K562 (cell line): Measurements from ENCODE around the gene RABGAP1L. TPM values are rescaled to one million over a fixed set of nuclear protein-coding genes. Genes with fewer than 3 reads are reported as not detected.

Experiments used
- ATAC-seq: fragments of 200-7000 bp; cut with Tn5 transposase; 3 replicates; pipeline ENCODE4 v1.9.1; 2020; ENCODE audit warnings: moderate library complexity
- BruUV-seq: library from RNA; stranded (reverse); fragments of 400-500 nt; replicated peaks from 2 replicates; lab custom pipeline; 2021; lab: Mats Ljungman, UMichigan
- CTCF ChIA-PET: fragments of 300-600 bp; formaldehyde crosslinking; extraction: SDS; loops from one replicate; lab custom pipeline; 2021; ENCODE audit warnings: low intra/inter-chr PET ratio; lab: Yijun Ruan, JAX
- POLR2A ChIA-PET: fragments of 300-600, 350-650 bp; sonication (Branson Sonifier 250); formaldehyde crosslinking; extraction: SDS; loops from one replicate; lab custom pipeline; 2021; ENCODE audit warnings: antibody characterized with exemption, inconsistent platforms; lab: Yijun Ruan, JAX
- DNase-seq, 4 experiments: peaks; one replicate each; pipeline versions ENCODE4 v3.0.0 to v3.0.0-alpha.2; 2011 to 2018; ENCODE audit warnings: low spot score in 3 of 4, mixed read lengths in 3 of 4; ENCODE audit errors: extremely low read depth in 1 of 4
- FAIRE-seq: peaks from 2 replicates; lab custom pipeline; 2011; peaks lifted over from hg19 to GRCh38; lab: Jason Lieb, UNC
- H2AFZ ChIP-seq: 2 replicates; pipeline ENCODE4 v1.6.0; 2011; ENCODE audit warnings: low read depth, low read length, control low read depth, inconsistent platforms
- H3K27ac ChIP-seq: fragments of 200-600 bp; 3 replicates; pipeline ENCODE4 v1.8.0; 2011; ENCODE audit warnings: low read depth, mild to moderate bottlenecking, control low read depth, inconsistent platforms, low read length, moderate library complexity, mixed read lengths; ENCODE audit errors: extremely low read depth
- H3K27me3 ChIP-seq, 2 experiments: fragments of 300-600 bp in 1 of 2; 2 replicates in 1 of 2; 3 replicates in 1 of 2; pipeline versions ENCODE4 v1.6.0 to v1.8.0; 2011; ENCODE audit warnings: inconsistent platforms in 2 of 2, low read length in 2 of 2, mild to moderate bottlenecking in 1 of 2, mixed read lengths in 1 of 2, moderate library complexity in 1 of 2; ENCODE audit not compliant: control insufficient read depth in 2 of 2, insufficient read depth in 2 of 2
- H3K36me3 ChIP-seq: fragments of 300-600 bp; 3 replicates; pipeline ENCODE4 v1.8.0; 2011; ENCODE audit warnings: mild to moderate bottlenecking, low read length, inconsistent platforms; ENCODE audit not compliant: control insufficient read depth, insufficient read depth
- H3K4me1 ChIP-seq, 2 experiments: fragments of 200-600 bp in 1 of 2; replicated peaks in 1 of 2; 2 replicates in 1 of 2; 3 replicates in 1 of 2; pipeline versions ENCODE4 v1.5.1 to v1.8.0; 2011; ENCODE audit warnings: inconsistent platforms in 2 of 2, low read length in 2 of 2, mild to moderate bottlenecking in 1 of 2, mixed read lengths in 1 of 2, moderate library complexity in 1 of 2; ENCODE audit not compliant: control insufficient read depth in 2 of 2, insufficient read depth in 2 of 2
- H3K4me2 ChIP-seq: 2 replicates; pipeline ENCODE4 v1.6.1; 2011; ENCODE audit warnings: low read length, control low read depth, inconsistent platforms, mixed read lengths; ENCODE audit not compliant: insufficient read depth
- H3K4me3 ChIP-seq: fragments of 200-600 bp; sonication (generic), shearing (Covaris generic); 2 replicates; pipeline ENCODE4 v1.5.1; 2016; ENCODE audit warnings: control low read depth, inconsistent platforms
- H3K79me2 ChIP-seq: fragments of 200-600 bp; 3 replicates; pipeline ENCODE4 v1.8.0; 2011; ENCODE audit warnings: low read length, inconsistent platforms; ENCODE audit not compliant: control insufficient read depth, insufficient read depth
- H3K9ac ChIP-seq, 2 experiments: 2 replicates each; pipeline versions ENCODE4 v1.6.0 to v1.6.1; 2011; ENCODE audit warnings: low read depth in 2 of 2, low read length in 2 of 2, control low read depth in 1 of 2, inconsistent platforms in 1 of 2, mild to moderate bottlenecking in 1 of 2, mixed read lengths in 1 of 2; ENCODE audit not compliant: insufficient read depth in 1 of 2
- H3K9me1 ChIP-seq: one replicate; pipeline ENCODE4 v1.6.0; 2011; ENCODE audit warnings: inconsistent platforms, mild to moderate bottlenecking, low read length, moderate library complexity; ENCODE audit not compliant: control insufficient read depth, insufficient read depth
- H3K9me3 ChIP-seq: replicated peaks from 2 replicates; pipeline ENCODE4 v1.5.1; 2011; ENCODE audit warnings: low read depth, low read length, inconsistent platforms; ENCODE audit not compliant: control insufficient read depth, insufficient read depth
- H4K20me1 ChIP-seq: replicated peaks from 2 replicates; pipeline ENCODE4 v1.6.1; 2011; ENCODE audit warnings: low read length, inconsistent platforms, mixed read lengths; ENCODE audit not compliant: control insufficient read depth, insufficient read depth
- ATF3 ChIP-seq, 2 experiments: fragments of 450-650 bp in 1 of 2; sonication (generic) in 1 of 2; formaldehyde crosslinking in 1 of 2; IDR thresholded peaks in 1 of 2; conservative IDR thresholded peaks in 1 of 2; 2 replicates each; pipeline versions ENCODE4 v1.6.1 to v1.8.1; 2016 to 2023; ENCODE audit warnings: mild to moderate bottlenecking in 2 of 2, moderate library complexity in 2 of 2, inconsistent platforms in 1 of 2, missing genetic modification reagents in 1 of 2
- BACH1 ChIP-seq: fragments of 200-800 bp; sonication (Bioruptor generic); IDR thresholded peaks from 2 replicates; pipeline ENCODE4 v1.6.1; 2016; ENCODE audit warnings: missing genetic modification characterization, missing compliant biosample characterization
- CEBPB ChIP-seq: fragments of 450-650 bp; IDR thresholded peaks from 2 replicates; pipeline ENCODE4 v1.6.1; 2016; ENCODE audit warnings: missing genetic modification characterization, missing compliant biosample characterization
- CEBPG ChIP-seq, 3 experiments: fragments of 200-800 bp in 1 of 3; sonication (Bioruptor generic) in 1 of 3; sonication (generic) in 1 of 3; formaldehyde crosslinking in 1 of 3; IDR thresholded peaks in 2 of 3; conservative IDR thresholded peaks in 1 of 3; 2 replicates each; pipeline versions ENCODE4 v1.6.1 to v1.8.0; 2016 to 2022; ENCODE audit warnings: missing compliant biosample characterization in 2 of 3, missing genetic modification characterization in 2 of 3, mild to moderate bottlenecking in 1 of 3, missing genetic modification reagents in 1 of 3
- E2F8 ChIP-seq: fragments of 450-650 bp; IDR thresholded peaks from 2 replicates; pipeline ENCODE4 v1.7.1; 2018; ENCODE audit warnings: mild to moderate bottlenecking, low read depth; ENCODE audit not compliant: partially characterized antibody
- FOXK2 ChIP-seq, 2 experiments: fragments of 450-650 bp; IDR thresholded peaks in 1 of 2; conservative IDR thresholded peaks in 1 of 2; 2 replicates each; pipeline ENCODE4 v1.6.1; 2016; ENCODE audit warnings: low read depth in 2 of 2, mild to moderate bottlenecking in 1 of 2
- L3MBTL2 ChIP-seq: fragments of 450-650 bp; IDR thresholded peaks from 2 replicates; pipeline ENCODE4 v1.6.1; 2016; ENCODE audit warnings: mild to moderate bottlenecking, moderate library complexity
- MLX ChIP-seq, 2 experiments: fragments of 450-650 bp in 1 of 2; sonication (generic) in 1 of 2; formaldehyde crosslinking; conservative IDR thresholded peaks; 2 replicates each; pipeline versions ENCODE4 v1.4.0 to v1.8.1; 2020 to 2022; ENCODE audit warnings: mild to moderate bottlenecking in 1 of 2, missing genetic modification reagents in 1 of 2
- SLC30A9 ChIP-seq: fragments of 250-450 bp; sonication (Bioruptor Pico); IDR thresholded peaks from 2 replicates; pipeline ENCODE4 v1.8.0; 2022; ENCODE audit warnings: mild to moderate bottlenecking, moderate library complexity
- ZBTB9 ChIP-seq: fragments of 450-650 bp; formaldehyde crosslinking; IDR thresholded peaks from 2 replicates; pipeline ENCODE4 v1.4.0; 2020; ENCODE audit warnings: mild to moderate bottlenecking, moderate library complexity
- ZC3H8 ChIP-seq: fragments of 450-650 bp; IDR thresholded peaks from 2 replicates; pipeline ENCODE4 v1.6.1; 2017
- WGBS: fragments of 100-300 bp; shearing (Covaris generic); methylation state at CpG from one replicate; pipeline ENCODE4 v1.1.6; 2016; ENCODE audit warnings: low coverage, mixed read lengths; ENCODE audit not compliant: insufficient coverage; ENCODE audit errors: missing lambda C conversion rate; 5-methylcytosine and 5-hydroxymethylcytosine counted together
- in situ Hi-C: fragments of 300-500 bp; cut with MboI; formaldehyde crosslinking; loops from 4 replicates; pipeline ENCODE4 v1.15.0; 2018; ENCODE audit warnings: inconsistent platforms, mixed read lengths
- intact Hi-C: fragments of 100-400 bp; cut with micrococcal nuclease; formaldehyde crosslinking; loops from 2 replicates; pipeline ENCODE4 v1.14.2; 2022
- polyA plus RNA-seq, 8 experiments: library from polyadenylated mRNA; depleted of rRNA in 4 of 8; stranded (reverse) in 5 of 8; unstranded in 3 of 8; fragments of >200 nt; fragmentation: Nextera tagmentation in 2 of 8; fragmentation: Illumina TruSeq in 1 of 8; extraction: Ambion mirVana in 2 of 8; extraction: Trizol in 1 of 8; gene quantifications; 2 replicates each; pipeline versions ENCODE4 v1.2.1 to v1.2.3, GENCODE V29; 2011 to 2014; ENCODE audit warnings: inconsistent platforms in 1 of 8, missing spikeins in 1 of 8
- total RNA-seq, 7 experiments: library from RNA; depleted of rRNA in 6 of 7; stranded (reverse); fragments of >200 nt in 6 of 7; fragmentation: Illumina TruSeq in 2 of 7; extraction: Trizol in 2 of 7; gene quantifications; 2 replicates each; pipeline versions ENCODE4 v1.2.1 to v1.2.3, GENCODE V29; 2011 to 2021; ENCODE audit warnings: low replicate concordance in 1 of 7

The RABGAP1L gene
- total and polyA plus RNA-seq, 9 of the 15 experiments (the other 6 are each of a cell fraction or from before 2014, with no cell fraction given), result 16.5 to 44.9 (median 26.7) TPM

- TF ChIP-seq E2F8, result no peak
- TF ChIP-seq L3MBTL2, result no peak
- TF ChIP-seq MLX (CRISPR knock-in tag; conservative IDR thresholded peaks at IDR 0.05), result no peak
- TF ChIP-seq ZBTB9 (CRISPR knock-in tag), result no peak
- no peak for TF ChIP-seq SLC30A9 (CRISPR knock-in tag)
These were observed 519.3 kb downstream of the RABGAP1L start (continued) for GRCh38 chr1:174678657-174679056.

- Histone ChIP-seq H3K27ac (no peak overlapping the region), H3K9ac (no peak overlapping the region), H3K4me1 (no peaks in the 10 kb centered on the region; a peak in 1 of 5 replicates), H3K4me3 (no peak overlapping the region), H2AFZ (no peak overlapping the region), H3K4me2 (no peak overlapping the region), H3K27me3 (no peaks in the 10 kb centered on the region), H3K9me3 (no peaks in the 10 kb centered on the region), H3K36me3 (no peaks in the 10 kb centered on the region), H3K9me1 (no peaks in the 10 kb centered on the region), H4K20me1 (no peaks in the 10 kb centered on the region), H3K79me2 (no peaks in the 10 kb centered on the region)
- ChIA-PET POLR2A (interaction anchor here (1.3 kb wide), 1 partner anchor 14 kb away, joined by 3 read pairs; no protein-coding TSS in a partner anchor), CTCF (no interaction called here)
- intact Hi-C loops (no loop called here), in situ Hi-C loops (no loop called here)
- DNase-seq, result no peak
- no peak for ATAC-seq
- TF ChIP-seq FOXK2 (conservative IDR thresholded peaks at IDR 0.05 in 1 of 2, IDR thresholded peaks at IDR 0.05 in 1 of 2; ENCODE audit: low read depth in 2 of 2) (no peak), CEBPB (tag) (0 out of 2 replicates have a peak, but pooled peaks have one; percentile 28), ZC3H8 (no peak), CEBPG (CRISPR knock-in tag; IDR thresholded peaks at IDR 0.05) (no peak; the same call in 1 of the 2 replicates), CEBPG (tag; conservative IDR thresholded peaks at IDR 0.05 in 1 of 2, IDR thresholded peaks at IDR 0.05 in 1 of 2) (peak in 1 of 2 experiments; percentile 35; a peak in 2 of 4 replicates), BACH1 (tag) (no peak), ATF3 (IDR thresholded peaks at IDR 0.05) (peak; percentile 54; the same call in 1 of the 2 replicates), ATF3 (CRISPR knock-in tag; conservative IDR thresholded peaks at IDR 0.05) (no peak)
- 48% methylated on average over 3 of the region's 3 CpGs for WGBS
- no peak for FAIRE-seq
- no TSS peak for BruUV-seq
These were observed 520.8 kb downstream of the RABGAP1L start for GRCh38 chr1:174680101-174680500.
